ENCODE results near the gene TCF7L2. TPM values are rescaled to one million over a fixed set of nuclear protein-coding genes. Genes with fewer than 3 reads are reported as not detected.
A peak's percentile ranks its signal among the peaks of the same experiment; 100 is the strongest.

TCF7L2 gene
- total and polyA plus RNA-seq, 9 of the 15 experiments (the other 6 are each of a cell fraction or from before 2014, with no cell fraction given) = 0.32 to 2.8 (median 0.92) TPM

DNA sequence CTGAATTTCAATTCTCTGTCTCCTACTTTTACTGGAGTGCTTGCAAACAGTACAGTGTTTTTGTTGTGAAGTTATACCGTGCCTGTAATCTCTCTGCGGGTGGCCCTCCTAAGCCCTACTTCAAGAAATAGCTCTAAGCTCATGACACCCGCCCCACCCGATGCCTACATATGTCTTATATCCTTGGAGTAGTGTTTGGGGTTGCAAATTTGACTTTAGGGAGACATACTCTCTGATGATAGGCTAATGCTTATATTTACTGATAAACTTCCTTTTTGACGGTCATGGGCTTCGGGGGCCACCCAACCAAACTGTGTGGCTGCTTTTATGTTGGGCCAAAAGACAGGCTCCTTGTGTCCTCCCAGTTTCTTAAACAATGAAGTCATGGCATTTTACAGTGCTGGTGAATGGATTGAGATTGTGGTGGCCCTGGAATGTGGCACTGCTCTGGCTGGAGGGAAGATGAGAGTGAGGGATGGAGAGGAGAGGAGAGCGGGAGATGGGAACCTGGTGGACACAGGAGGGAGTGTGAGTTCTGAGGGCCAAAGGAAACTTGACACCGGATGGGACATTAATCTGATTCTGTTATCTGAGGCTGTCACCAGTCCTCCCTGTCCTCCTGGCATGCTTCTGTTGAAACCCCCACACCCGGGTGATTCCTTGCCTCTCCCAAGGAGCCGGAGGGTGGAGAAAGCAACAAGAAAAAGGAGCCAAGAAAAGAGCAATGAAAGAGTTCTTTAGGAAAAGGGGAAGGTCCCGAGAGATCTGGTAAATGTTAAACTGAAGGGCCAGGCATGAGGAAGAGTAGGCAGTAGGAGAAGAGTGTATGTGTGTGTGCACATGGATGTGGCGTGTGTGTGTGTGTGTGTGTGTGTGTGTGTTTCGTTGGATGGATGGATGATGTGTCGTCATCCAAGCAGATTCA lies 113.3 kb downstream of the TCF7L2 start (continued):
- TF ChIP-seq, protein P1, sequence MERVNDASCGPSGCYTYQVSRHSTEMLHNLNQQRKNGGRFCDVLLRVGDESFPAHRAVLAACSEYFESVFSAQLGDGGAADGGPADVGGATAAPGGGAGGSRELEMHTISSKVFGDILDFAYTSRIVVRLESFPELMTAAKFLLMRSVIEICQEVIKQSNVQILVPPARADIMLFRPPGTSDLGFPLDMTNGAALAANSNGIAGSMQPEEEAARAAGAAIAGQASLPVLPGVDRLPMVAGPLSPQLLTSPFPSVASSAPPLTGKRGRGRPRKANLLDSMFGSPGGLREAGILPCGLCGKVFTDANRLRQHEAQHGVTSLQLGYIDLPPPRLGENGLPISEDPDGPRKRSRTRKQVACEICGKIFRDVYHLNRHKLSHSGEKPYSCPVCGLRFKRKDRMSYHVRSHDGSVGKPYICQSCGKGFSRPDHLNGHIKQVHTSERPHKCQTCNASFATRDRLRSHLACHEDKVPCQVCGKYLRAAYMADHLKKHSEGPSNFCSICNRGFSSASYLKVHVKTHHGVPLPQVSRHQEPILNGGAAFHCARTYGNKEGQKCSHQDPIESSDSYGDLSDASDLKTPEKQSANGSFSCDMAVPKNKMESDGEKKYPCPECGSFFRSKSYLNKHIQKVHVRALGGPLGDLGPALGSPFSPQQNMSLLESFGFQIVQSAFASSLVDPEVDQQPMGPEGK (CRISPR knock-in tag; IDR thresholded peaks at IDR 0.05; ENCODE audit: borderline replicate concordance) = no peak
- TF ChIP-seq CREB1 (IDR thresholded peaks at IDR 0.05) (no peak), CREB1 (CRISPR knock-in tag; IDR thresholded peaks at IDR 0.05) (0 out of 2 replicates have a peak, but pooled peaks have one; percentile 12), TAF1 (IDR thresholded peaks at IDR 0.05; ENCODE audit: control insufficient read depth, extremely low read depth, insufficient read depth, low read length, severe bottlenecking) (no peak), SRF (CRISPR knock-in tag; IDR thresholded peaks at IDR 0.05) (no peak), ZNF124 (CRISPR knock-in tag; IDR thresholded peaks at IDR 0.05) (no peak), TCF3 (CRISPR knock-in tag; IDR thresholded peaks at IDR 0.05) (peak; percentile 61), HNRNPK (IDR thresholded peaks at IDR 0.05; ENCODE audit: low read depth, low read length, poor library complexity, severe bottlenecking) (no peak), ZNF76 (CRISPR knock-in tag; IDR thresholded peaks at IDR 0.05; ENCODE audit: borderline replicate concordance) (no peak), STAG1 (CRISPR knock-in tag; IDR thresholded peaks at IDR 0.05; ENCODE audit: borderline replicate concordance) (no peak)
- TF ChIP-seq, protein P2, sequence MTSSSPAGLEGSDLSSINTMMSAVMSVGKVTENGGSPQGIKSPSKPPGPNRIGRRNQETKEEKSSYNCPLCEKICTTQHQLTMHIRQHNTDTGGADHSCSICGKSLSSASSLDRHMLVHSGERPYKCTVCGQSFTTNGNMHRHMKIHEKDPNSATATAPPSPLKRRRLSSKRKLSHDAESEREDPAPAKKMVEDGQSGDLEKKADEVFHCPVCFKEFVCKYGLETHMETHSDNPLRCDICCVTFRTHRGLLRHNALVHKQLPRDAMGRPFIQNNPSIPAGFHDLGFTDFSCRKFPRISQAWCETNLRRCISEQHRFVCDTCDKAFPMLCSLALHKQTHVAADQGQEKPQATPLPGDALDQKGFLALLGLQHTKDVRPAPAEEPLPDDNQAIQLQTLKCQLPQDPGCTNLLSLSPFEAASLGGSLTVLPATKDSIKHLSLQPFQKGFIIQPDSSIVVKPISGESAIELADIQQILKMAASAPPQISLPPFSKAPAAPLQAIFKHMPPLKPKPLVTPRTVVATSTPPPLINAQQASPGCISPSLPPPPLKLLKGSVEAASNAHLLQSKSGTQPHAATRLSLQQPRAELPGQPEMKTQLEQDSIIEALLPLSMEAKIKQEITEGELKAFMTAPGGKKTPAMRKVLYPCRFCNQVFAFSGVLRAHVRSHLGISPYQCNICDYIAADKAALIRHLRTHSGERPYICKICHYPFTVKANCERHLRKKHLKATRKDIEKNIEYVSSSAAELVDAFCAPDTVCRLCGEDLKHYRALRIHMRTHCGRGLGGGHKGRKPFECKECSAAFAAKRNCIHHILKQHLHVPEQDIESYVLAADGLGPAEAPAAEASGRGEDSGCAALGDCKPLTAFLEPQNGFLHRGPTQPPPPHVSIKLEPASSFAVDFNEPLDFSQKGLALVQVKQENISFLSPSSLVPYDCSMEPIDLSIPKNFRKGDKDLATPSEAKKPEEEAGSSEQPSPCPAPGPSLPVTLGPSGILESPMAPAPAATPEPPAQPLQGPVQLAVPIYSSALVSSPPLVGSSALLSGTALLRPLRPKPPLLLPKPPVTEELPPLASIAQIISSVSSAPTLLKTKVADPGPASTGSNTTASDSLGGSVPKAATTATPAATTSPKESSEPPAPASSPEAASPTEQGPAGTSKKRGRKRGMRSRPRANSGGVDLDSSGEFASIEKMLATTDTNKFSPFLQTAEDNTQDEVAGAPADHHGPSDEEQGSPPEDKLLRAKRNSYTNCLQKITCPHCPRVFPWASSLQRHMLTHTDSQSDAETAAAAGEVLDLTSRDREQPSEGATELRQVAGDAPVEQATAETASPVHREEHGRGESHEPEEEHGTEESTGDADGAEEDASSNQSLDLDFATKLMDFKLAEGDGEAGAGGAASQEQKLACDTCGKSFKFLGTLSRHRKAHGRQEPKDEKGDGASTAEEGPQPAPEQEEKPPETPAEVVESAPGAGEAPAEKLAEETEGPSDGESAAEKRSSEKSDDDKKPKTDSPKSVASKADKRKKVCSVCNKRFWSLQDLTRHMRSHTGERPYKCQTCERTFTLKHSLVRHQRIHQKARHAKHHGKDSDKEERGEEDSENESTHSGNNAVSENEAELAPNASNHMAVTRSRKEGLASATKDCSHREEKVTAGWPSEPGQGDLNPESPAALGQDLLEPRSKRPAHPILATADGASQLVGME (CRISPR knock-in tag; IDR thresholded peaks at IDR 0.05) = no peak
- TF ChIP-seq, protein P3, sequence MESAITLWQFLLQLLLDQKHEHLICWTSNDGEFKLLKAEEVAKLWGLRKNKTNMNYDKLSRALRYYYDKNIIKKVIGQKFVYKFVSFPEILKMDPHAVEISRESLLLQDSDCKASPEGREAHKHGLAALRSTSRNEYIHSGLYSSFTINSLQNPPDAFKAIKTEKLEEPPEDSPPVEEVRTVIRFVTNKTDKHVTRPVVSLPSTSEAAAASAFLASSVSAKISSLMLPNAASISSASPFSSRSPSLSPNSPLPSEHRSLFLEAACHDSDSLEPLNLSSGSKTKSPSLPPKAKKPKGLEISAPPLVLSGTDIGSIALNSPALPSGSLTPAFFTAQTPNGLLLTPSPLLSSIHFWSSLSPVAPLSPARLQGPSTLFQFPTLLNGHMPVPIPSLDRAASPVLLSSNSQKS (CRISPR knock-in tag; IDR thresholded peaks at IDR 0.05) = no peak
- TF ChIP-seq, protein P4, sequence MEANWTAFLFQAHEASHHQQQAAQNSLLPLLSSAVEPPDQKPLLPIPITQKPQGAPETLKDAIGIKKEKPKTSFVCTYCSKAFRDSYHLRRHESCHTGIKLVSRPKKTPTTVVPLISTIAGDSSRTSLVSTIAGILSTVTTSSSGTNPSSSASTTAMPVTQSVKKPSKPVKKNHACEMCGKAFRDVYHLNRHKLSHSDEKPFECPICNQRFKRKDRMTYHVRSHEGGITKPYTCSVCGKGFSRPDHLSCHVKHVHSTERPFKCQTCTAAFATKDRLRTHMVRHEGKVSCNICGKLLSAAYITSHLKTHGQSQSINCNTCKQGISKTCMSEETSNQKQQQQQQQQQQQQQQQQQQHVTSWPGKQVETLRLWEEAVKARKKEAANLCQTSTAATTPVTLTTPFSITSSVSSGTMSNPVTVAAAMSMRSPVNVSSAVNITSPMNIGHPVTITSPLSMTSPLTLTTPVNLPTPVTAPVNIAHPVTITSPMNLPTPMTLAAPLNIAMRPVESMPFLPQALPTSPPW (CRISPR knock-in tag; IDR thresholded peaks at IDR 0.05) = no peak
